SH-SY5Y (cell line): Measurements from ENCODE around the gene RFTN1.

Experiments
- GATA2 ChIP-seq: IDR thresholded peaks from 2 replicates; pipeline ENCODE4 v1.6.1; 2011; ENCODE audit warnings: mild to moderate bottlenecking, low read depth, low read length
- GATA3 ChIP-seq: IDR thresholded peaks from 2 replicates; pipeline ENCODE4 v1.6.1; 2011; ENCODE audit warnings: low read depth, mild to moderate bottlenecking, low read length, moderate library complexity

DNA sequence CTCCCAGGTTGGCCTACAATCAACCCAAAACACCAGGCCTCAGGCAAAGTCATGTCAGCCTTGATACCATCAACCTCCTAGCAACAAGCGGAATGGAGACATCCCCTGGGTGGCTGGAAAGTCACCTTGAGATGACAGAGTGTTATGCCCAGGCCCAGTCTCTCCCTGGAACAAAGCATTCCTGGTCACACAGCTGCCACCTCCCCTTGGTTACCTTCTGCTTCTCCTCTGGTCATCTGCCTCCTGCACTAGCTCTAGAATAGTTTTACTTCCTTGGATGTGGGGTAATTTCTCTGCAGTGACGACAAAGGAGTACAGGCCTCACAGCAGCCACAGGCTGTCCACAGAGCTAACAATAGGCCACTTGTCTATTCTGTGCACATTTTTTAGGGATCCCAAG is 114.9 kb downstream of the RFTN1 start:
- no peak for TF ChIP-seq GATA2
- TF ChIP-seq GATA3 = no peak
